Astrocyte (in vitro differentiated cells and primary cell): Measurements from ENCODE around the gene FHIT.

Source experiments
- CTCF ChIP-seq: IDR thresholded peaks from 2 replicates; pipeline ENCODE4 v1.5.1; 2011; ENCODE audit warnings: low read depth, mild to moderate bottlenecking, inconsistent platforms, low read length, moderate library complexity; ENCODE audit not compliant: insufficient read depth
- EZH2 ChIP-seq: IDR thresholded peaks from 2 replicates; pipeline ENCODE4 v1.6.1; 2012; ENCODE audit warnings: mild to moderate bottlenecking, low read length, inconsistent platforms; ENCODE audit not compliant: insufficient read depth

- TF ChIP-seq CTCF (no peak), EZH2 (no peak)
These were observed 547.1 kb downstream of the FHIT start for GRCh38 chr3:60703956-60704736.
